ENCODE data around the gene SH3BP4.

The SH3BP4 gene

DNA sequence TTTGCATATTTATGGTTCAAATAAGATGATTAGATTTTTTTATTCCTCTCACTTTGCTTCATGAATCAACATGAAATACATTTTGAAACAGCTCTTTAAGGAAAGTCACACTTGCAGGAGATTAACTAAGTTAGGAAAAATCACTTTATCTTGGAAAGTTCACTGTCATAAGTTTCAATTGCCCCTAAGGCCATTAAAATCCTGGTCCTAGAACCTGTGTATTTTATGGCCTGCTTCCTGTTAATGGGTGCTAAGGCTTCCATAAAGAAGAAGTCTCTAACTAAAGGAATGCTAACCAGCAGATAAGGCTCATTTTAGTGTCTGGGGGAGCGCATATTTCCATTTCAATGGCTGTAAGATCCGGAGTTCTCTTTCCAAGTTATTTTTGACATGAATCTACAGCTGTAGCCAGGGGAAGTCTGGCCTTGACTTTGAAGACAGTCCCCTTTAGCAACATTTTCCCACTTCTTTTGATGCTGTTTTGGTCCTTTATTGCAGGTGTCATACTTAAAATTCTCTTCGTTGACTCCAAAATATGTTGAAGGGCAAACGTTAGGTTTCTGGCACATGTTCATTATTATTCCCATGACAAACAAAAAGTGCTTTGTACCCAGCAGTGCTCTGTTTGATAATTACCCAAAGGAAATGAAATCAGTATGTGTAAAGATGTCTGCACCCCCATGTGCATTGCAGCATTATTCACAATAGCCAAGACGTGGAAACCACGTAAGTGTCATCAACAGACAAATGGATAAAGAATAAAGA is 34.4 kb upstream of the SH3BP4 start:
- H3K27me3 ChIP-seq (replicated peaks; ENCODE audit: control insufficient read depth, insufficient read depth, low read length, poor library complexity, severe bottlenecking) = no peaks in the 10 kb centered on the region
- no peak for DNase-seq
- no peaks in the 10 kb centered on the region for H3K36me3 ChIP-seq (ENCODE audit: control insufficient read depth, insufficient read depth, low read length)
- no peak overlapping the region for H3K4me3 ChIP-seq (ENCODE audit: insufficient read depth, low read depth, low read length, poor library complexity, severe bottlenecking)
- H3K9me3 ChIP-seq (ENCODE audit: control insufficient read depth, low read length) = no peaks in the 10 kb centered on the region
- H3K27ac ChIP-seq (ENCODE audit: insufficient read depth, low read length, poor library complexity, severe bottlenecking) = no peak overlapping the region
- H3K4me1 ChIP-seq (ENCODE audit: control insufficient read depth, insufficient read depth, low read length, poor library complexity, severe bottlenecking) = no peaks in the 10 kb centered on the region

DNA sequence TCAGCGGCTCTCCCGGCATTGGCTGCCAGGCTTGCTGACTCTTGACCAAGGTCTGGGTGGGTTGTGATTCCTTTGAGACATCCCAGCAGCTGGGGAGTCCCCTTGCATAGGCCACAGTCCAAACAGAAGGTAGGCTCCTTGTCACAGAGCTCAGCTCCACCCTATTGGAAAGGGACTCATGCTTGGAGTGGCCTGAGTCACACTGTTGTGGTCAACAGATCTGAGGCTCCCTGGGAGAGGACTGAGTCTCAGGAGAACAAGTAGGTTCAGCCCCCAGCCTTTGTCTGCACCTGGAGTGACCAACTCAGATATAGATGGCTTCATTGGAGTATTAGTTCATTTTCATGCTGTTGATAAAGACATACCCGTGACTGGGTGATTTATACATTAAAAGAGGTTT is 32.1 kb upstream of the SH3BP4 start:
- H3K9me3 ChIP-seq (ENCODE audit: control insufficient read depth, low read length) = no peaks in the 10 kb centered on the region
- no peaks in the 10 kb centered on the region for H3K36me3 ChIP-seq (ENCODE audit: control insufficient read depth, insufficient read depth, low read length)
- no peak for DNase-seq
- H3K4me3 ChIP-seq (ENCODE audit: insufficient read depth, low read depth, low read length, poor library complexity, severe bottlenecking) = no peak overlapping the region
- H3K27ac ChIP-seq (ENCODE audit: insufficient read depth, low read length, poor library complexity, severe bottlenecking) = no peak overlapping the region
- no peaks in the 10 kb centered on the region for H3K27me3 ChIP-seq (replicated peaks; ENCODE audit: control insufficient read depth, insufficient read depth, low read length, poor library complexity, severe bottlenecking)
- H3K4me1 ChIP-seq (ENCODE audit: control insufficient read depth, insufficient read depth, low read length, poor library complexity, severe bottlenecking) = no peaks in the 10 kb centered on the region

DNA sequence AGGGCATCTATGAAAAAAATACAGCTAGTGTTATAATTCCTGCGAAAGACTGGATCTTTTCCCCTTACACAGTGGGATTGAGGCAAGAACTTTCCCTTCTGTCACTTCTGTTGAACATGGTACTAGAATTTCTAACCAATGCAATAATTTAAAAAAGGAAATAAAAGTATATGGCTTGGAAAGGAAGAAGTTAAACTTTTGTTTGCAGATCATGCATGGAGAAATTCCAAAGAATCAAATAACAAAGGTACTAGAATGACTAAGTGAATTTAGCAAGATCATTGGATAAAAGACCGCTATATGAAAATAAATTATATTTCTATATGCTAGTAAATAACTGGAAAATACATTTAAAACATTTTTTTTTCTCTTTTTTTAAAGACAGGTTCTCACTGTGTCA is 31.0 kb upstream of the SH3BP4 start:
- H3K27me3 ChIP-seq (replicated peaks; ENCODE audit: control insufficient read depth, insufficient read depth, low read length, poor library complexity, severe bottlenecking) = no peaks in the 10 kb centered on the region
- H3K27ac ChIP-seq (ENCODE audit: insufficient read depth, low read length, poor library complexity, severe bottlenecking) = no peak overlapping the region
- no peaks in the 10 kb centered on the region for H3K4me1 ChIP-seq (ENCODE audit: control insufficient read depth, insufficient read depth, low read length, poor library complexity, severe bottlenecking)
- no peak overlapping the region for H3K4me3 ChIP-seq (ENCODE audit: insufficient read depth, low read depth, low read length, poor library complexity, severe bottlenecking)
- no peak for DNase-seq
- H3K9me3 ChIP-seq (ENCODE audit: control insufficient read depth, low read length) = no peaks in the 10 kb centered on the region
- H3K36me3 ChIP-seq (ENCODE audit: control insufficient read depth, insufficient read depth, low read length) = no peaks in the 10 kb centered on the region

DNA sequence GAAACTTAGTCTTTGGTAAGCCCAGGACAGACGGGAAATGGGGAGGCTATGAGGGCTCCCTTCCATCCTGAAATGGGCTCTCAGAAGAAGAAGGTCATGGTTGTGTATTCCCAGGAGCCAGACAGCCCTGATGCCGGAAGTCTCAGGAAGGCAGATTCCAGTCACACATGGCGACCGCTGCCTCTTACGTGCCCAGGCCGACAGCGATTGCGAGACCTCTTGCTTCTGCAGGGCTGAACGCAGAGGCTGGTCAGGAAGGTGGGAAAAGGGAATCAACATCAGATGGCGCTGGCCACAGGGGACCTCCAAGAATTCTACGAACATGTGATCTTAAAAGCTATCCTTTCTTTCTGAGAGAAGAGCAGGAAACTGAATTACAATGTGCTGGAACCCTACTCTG is 22.8 kb upstream of the SH3BP4 start:
- DNase-seq = no peak
- H3K4me1 ChIP-seq (ENCODE audit: control insufficient read depth, insufficient read depth, low read length, poor library complexity, severe bottlenecking) = no peaks in the 10 kb centered on the region
- no peaks in the 10 kb centered on the region for H3K27me3 ChIP-seq (replicated peaks; ENCODE audit: control insufficient read depth, insufficient read depth, low read length, poor library complexity, severe bottlenecking)
- no peaks in the 10 kb centered on the region for H3K36me3 ChIP-seq (ENCODE audit: control insufficient read depth, insufficient read depth, low read length)
- no peak overlapping the region for H3K27ac ChIP-seq (ENCODE audit: insufficient read depth, low read length, poor library complexity, severe bottlenecking)
- no peak overlapping the region for H3K4me3 ChIP-seq (ENCODE audit: insufficient read depth, low read depth, low read length, poor library complexity, severe bottlenecking)
- no peaks in the 10 kb centered on the region for H3K9me3 ChIP-seq (ENCODE audit: control insufficient read depth, low read length)

DNA sequence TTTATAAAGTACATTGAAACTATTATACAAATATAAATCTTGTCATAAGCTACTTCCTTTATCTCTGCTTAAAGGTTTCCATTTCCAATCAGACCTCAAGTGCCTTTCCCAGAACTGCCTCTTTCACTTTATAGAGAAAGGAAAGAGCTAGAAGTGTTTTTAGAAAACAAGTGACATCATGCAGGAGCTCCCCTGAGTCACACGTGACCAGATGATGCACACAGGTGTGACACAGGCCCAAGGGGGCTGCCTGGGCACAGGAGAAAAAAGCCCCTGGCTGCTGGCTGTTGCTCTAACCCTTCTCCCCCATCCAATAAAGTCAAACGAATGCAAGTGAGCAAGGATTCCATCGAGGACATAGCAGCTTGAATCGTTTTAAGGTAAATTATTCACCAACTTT is 21.4 kb upstream of the SH3BP4 start:
- Histone ChIP-seq H3K27me3 (replicated peaks; ENCODE audit: control insufficient read depth, insufficient read depth, low read length, poor library complexity, severe bottlenecking) (no peaks in the 10 kb centered on the region), H3K36me3 (ENCODE audit: control insufficient read depth, insufficient read depth, low read length) (no peaks in the 10 kb centered on the region), H3K4me3 (ENCODE audit: insufficient read depth, low read depth, low read length, poor library complexity, severe bottlenecking) (no peak overlapping the region), H3K4me1 (ENCODE audit: control insufficient read depth, insufficient read depth, low read length, poor library complexity, severe bottlenecking) (no peaks in the 10 kb centered on the region), H3K27ac (ENCODE audit: insufficient read depth, low read length, poor library complexity, severe bottlenecking) (no peak overlapping the region), H3K9me3 (ENCODE audit: control insufficient read depth, low read length) (no peaks in the 10 kb centered on the region)
- DNase-seq = no peak

DNA sequence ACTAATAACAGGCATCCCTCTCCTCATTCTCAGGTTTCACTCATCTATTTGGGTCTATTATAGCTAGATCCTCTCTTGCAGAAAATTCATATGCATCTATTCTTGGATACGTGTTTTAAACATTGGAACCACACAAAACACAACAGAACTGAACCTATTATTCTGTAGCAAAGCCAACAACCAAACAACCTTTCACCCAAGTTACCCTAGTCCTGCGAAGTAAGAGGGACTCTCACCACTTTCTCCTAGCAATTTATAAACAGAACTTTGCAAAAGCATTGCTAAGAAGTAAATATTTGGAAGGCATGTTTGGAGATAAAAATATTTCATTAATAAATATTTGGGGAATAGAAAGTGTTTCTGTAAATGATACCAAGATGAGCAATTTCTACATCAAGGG is 20.4 kb upstream of the SH3BP4 start:
- no peak overlapping the region for H3K27ac ChIP-seq (ENCODE audit: insufficient read depth, low read length, poor library complexity, severe bottlenecking)
- no peaks in the 10 kb centered on the region for H3K9me3 ChIP-seq (ENCODE audit: control insufficient read depth, low read length)
- H3K4me3 ChIP-seq (ENCODE audit: insufficient read depth, low read depth, low read length, poor library complexity, severe bottlenecking) = no peak overlapping the region
- DNase-seq = no peak
- no peaks in the 10 kb centered on the region for H3K36me3 ChIP-seq (ENCODE audit: control insufficient read depth, insufficient read depth, low read length)
- H3K4me1 ChIP-seq (ENCODE audit: control insufficient read depth, insufficient read depth, low read length, poor library complexity, severe bottlenecking) = no peaks in the 10 kb centered on the region
- no peaks in the 10 kb centered on the region for H3K27me3 ChIP-seq (replicated peaks; ENCODE audit: control insufficient read depth, insufficient read depth, low read length, poor library complexity, severe bottlenecking)

DNA sequence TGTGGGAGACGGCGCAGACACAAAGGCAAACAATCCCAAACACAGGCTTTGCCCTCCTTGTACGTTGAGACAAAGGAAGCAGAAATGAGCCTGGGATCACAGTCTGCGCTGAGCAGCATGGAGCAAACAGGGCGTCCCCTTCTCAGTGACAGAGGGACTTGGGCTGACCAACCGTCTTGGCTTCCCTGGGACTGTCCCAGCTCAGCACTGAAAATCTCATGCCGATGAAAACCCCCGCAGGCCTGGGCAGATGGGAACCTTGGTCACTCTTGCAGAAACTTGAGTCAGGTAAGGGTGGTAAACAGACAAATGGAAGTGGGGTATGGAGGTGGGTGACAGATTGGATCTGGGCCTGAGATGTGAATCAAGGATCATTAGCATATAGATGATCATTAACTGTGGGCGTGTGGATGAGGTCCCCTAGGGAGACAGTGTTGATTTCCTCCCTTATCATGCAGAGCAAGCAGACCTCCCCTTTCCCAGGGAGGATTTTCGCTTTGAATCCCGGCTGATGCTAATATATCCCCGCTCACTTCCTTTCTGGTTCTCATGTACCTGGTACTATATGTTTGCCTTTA is 19.1 kb upstream of the SH3BP4 start:
- Histone ChIP-seq H3K36me3 (ENCODE audit: control insufficient read depth, insufficient read depth, low read length) (no peaks in the 10 kb centered on the region), H3K27ac (ENCODE audit: insufficient read depth, low read length, poor library complexity, severe bottlenecking) (no peak overlapping the region), H3K27me3 (replicated peaks; ENCODE audit: control insufficient read depth, insufficient read depth, low read length, poor library complexity, severe bottlenecking) (no peaks in the 10 kb centered on the region), H3K9me3 (ENCODE audit: control insufficient read depth, low read length) (no peaks in the 10 kb centered on the region), H3K4me1 (ENCODE audit: control insufficient read depth, insufficient read depth, low read length, poor library complexity, severe bottlenecking) (no peaks in the 10 kb centered on the region), H3K4me3 (ENCODE audit: insufficient read depth, low read depth, low read length, poor library complexity, severe bottlenecking) (no peak overlapping the region)
- no peak for DNase-seq

DNA sequence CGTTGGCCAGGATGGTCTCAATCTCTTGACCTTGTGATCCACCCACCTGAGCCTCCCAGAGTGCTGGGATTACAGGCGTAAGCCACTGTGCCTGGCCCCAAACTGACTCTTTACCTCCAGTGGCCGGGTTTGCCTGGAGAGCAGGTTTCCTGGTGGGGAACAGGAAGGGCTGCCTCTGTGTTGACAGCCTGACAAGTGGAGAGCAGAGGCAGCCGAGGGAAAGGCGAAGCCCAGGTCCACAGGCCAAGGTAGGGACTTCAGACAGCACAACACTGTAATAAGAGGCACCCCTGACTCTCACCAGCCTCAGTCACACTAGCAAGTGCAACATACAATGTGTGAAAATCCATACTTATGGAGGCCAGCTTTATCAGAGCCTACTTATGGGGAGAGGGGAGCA is 16.5 kb upstream of the SH3BP4 start:
- no peak for DNase-seq
- Histone ChIP-seq H3K9me3 (ENCODE audit: control insufficient read depth, low read length) (no peaks in the 10 kb centered on the region), H3K36me3 (ENCODE audit: control insufficient read depth, insufficient read depth, low read length) (no peaks in the 10 kb centered on the region), H3K4me1 (ENCODE audit: control insufficient read depth, insufficient read depth, low read length, poor library complexity, severe bottlenecking) (no peaks in the 10 kb centered on the region), H3K27ac (ENCODE audit: insufficient read depth, low read length, poor library complexity, severe bottlenecking) (no peak overlapping the region), H3K4me3 (ENCODE audit: insufficient read depth, low read depth, low read length, poor library complexity, severe bottlenecking) (no peak overlapping the region), H3K27me3 (replicated peaks; ENCODE audit: control insufficient read depth, insufficient read depth, low read length, poor library complexity, severe bottlenecking) (no peaks in the 10 kb centered on the region)

DNA sequence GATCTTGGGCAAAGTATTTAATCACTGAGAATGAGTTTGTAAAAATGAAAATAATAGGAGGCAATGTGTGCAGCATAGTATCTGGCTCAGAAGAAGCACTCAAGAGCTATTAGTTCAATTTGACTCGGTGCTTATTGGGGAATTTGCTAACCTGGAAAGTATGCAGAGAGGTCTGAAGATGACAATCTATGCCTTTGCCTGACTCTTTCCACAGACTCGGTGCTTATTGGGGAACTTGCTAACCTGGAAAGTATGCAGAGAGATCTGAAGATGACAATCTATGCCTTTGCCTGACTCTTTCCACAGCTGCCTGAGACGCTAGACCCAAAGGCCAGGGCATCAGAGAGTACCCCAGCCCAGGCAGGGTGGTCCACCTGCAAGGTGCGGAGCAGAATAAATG is 12.2 kb upstream of the SH3BP4 start:
- Histone ChIP-seq H3K4me3 (ENCODE audit: insufficient read depth, low read depth, low read length, poor library complexity, severe bottlenecking) (no peak overlapping the region), H3K9me3 (ENCODE audit: control insufficient read depth, low read length) (no peaks in the 10 kb centered on the region), H3K4me1 (ENCODE audit: control insufficient read depth, insufficient read depth, low read length, poor library complexity, severe bottlenecking) (no peaks in the 10 kb centered on the region), H3K27me3 (replicated peaks; ENCODE audit: control insufficient read depth, insufficient read depth, low read length, poor library complexity, severe bottlenecking) (no peaks in the 10 kb centered on the region), H3K27ac (ENCODE audit: insufficient read depth, low read length, poor library complexity, severe bottlenecking) (no peak overlapping the region), H3K36me3 (ENCODE audit: control insufficient read depth, insufficient read depth, low read length) (no peaks in the 10 kb centered on the region)
- DNase-seq = no peak

DNA sequence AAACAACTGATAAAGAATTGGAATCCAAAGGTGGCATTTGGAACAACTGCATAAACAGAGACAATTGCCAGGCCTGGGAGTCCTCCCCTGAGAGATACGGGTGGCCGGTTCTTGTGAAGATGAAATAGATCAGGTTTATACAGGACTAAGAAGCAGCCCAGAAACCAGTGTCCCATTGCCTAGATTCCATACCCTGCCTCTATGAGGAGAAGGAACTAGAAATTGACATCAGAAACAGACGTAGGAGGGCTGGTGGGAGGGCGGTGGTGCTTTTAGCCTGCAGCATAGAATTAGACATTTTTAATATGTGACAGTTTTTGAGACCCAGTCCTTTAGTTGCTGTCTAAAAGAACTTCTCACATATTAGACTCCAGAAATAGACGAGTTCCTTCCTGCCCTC is 11.8 kb upstream of the SH3BP4 start:
- Histone ChIP-seq H3K4me3 (ENCODE audit: insufficient read depth, low read depth, low read length, poor library complexity, severe bottlenecking) (no peak overlapping the region), H3K4me1 (ENCODE audit: control insufficient read depth, insufficient read depth, low read length, poor library complexity, severe bottlenecking) (no peaks in the 10 kb centered on the region), H3K9me3 (ENCODE audit: control insufficient read depth, low read length) (no peaks in the 10 kb centered on the region), H3K27me3 (replicated peaks; ENCODE audit: control insufficient read depth, insufficient read depth, low read length, poor library complexity, severe bottlenecking) (no peaks in the 10 kb centered on the region), H3K36me3 (ENCODE audit: control insufficient read depth, insufficient read depth, low read length) (no peaks in the 10 kb centered on the region), H3K27ac (ENCODE audit: insufficient read depth, low read length, poor library complexity, severe bottlenecking) (no peak overlapping the region)
- DNase-seq = no peak
